Retina (tissue), 1 donor: Measurements from ENCODE around the gene CYSRT1.

Experiments used
- DNase-seq: peaks from one replicate; pipeline ENCODE4 v3.0.0-alpha.2; 2016

CYSRT1 gene

DNA sequence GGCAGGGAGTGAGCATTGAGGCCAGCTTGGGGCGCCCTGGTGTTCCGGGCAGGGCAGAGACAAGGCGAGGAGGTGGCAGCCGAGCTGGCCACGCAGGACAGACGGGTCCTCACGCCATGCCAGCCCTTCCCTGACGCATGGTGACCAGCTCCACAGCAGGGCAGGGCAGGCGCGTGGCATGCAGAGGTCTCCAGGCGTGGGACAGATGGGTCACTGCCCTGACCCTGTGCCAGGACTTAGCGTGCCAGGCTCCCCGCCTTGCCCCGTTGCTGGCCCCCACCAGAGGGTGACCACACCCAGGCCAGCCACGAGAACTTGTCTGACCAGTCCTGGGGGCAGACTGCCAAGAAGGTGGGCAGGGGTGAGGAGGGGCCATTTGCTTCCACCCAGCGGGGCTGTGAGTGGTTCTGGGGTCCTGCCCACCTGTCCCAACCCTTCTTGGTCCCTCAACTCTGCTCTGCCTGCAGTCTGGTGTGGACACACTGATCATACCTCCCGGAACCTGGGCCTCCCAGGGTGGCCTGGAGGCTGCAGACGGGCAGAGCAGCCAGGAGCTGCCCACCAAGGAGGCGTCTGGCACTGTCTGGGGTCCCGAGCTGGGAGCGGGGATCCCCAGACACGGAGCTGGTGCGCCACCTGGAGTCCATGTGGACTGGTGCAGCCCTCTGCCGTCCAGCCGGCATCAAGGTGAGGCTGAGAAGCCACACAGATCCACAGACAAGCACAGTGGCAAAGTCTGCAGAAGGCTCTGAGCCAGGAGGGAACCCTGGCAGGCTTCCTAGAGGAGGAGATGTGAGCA, 2.3 kb downstream of the CYSRT1 start, which contains the start of gene RNF224:
TSS of gene RNF224 (plus strand) at position 449 of the 799 bp plus-strand sequence. CDS start 834 bp downstream, outside the sequence.
- peak; percentile 84 for DNase-seq

DNA sequence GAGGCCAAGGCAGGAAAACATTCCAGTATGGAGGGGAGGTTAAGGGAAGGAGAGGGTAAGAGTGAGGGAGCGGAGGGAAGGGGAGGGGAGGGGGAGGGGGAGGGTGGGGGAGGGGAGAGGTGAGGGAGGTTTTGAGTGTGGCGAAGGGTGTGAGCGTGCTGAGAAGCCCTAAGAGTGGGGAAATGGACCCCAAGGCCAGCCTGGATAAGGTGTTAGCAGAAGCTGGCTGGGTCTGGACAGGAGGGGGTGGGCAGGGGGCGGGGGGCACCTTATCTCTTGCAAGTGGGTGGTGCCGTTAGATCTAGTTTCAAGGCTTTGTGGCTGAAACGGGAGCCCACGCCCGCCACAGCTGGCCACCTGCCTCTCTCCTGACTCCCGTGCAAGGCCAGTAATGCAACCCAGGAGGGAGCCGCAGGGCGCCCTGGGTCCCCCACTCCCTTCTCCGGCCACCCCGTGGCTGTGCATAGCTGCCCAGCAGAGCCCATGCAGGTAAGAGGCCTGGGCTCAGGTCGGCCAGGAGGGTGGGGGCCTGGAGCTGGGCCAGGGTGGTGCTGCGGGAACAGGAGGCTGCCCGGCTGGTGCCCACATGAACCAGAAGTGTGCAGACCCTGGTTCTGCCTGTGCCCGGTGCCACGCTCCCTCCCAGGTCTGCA, 3.0 kb downstream of the CYSRT1 start:
- DNase-seq, result no peak

DNA sequence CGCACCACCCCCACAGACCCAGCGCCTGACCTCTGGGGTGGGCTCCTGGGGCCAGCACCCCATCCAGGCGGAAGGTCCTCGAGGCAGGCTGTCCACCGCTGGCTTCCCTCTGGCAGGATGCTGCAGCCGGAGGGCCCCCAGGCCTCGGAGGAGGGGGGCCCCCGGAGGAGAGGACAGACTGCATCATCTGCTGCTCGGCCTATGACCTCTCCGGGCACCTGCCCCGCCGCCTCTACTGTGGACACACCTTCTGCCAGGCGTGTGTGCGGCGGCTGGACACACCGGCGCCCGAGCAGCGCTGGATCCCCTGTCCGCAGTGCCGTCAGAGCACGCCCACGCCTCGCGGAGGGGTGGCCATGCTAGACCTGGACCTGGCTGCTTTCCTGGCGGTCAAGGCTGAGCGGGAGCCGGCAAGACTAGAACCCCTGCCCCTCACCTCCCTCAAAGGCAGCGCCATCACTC, 3.6 kb downstream of the CYSRT1 start:
- DNase-seq, result no peak

DNA sequence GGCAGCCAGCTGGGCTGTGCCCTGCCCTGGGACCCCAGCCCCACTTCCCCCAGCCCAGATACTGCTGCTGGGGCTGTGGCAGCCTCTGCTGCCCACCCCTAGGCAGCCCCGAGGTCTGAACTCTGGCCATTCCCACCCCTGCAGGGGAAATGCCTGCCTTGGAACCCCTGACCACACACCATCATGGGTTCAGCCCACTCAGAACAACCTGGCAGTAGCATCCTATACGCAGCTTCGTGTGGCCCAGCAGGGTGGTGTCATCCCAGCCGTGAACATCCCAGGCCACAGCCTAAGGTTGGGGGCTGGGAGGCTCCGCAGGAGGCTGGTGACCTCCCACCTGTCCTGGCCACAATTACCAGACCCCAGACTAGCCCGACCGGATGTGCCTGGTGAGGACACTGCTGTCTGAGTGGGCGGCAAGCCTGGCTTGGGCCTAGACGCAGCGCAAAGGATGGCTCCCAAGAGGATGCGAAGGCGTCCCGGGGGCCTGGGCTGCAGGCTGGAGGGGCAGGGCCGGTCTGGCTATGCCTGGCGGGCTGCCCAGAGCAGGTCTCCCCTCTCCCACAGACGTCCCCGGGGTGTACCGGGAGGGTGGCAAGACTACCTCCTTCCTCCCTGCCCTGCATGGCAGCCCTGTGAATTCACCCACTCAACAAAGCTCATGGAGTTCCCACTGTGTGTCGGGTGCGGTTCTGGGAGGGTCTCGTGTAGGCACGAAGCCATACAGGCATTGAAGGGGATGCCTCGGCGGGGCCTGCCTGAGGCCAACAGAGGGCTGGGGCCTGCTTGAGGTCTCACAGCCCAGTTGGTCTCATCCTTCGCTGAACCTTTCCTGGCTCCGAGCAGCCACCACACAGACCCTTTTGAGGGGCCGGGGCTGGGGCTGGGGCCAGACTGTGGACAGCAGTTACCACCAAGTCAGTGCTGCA, 4.3 kb downstream of the CYSRT1 start:
- DNase-seq, result no peak

DNA sequence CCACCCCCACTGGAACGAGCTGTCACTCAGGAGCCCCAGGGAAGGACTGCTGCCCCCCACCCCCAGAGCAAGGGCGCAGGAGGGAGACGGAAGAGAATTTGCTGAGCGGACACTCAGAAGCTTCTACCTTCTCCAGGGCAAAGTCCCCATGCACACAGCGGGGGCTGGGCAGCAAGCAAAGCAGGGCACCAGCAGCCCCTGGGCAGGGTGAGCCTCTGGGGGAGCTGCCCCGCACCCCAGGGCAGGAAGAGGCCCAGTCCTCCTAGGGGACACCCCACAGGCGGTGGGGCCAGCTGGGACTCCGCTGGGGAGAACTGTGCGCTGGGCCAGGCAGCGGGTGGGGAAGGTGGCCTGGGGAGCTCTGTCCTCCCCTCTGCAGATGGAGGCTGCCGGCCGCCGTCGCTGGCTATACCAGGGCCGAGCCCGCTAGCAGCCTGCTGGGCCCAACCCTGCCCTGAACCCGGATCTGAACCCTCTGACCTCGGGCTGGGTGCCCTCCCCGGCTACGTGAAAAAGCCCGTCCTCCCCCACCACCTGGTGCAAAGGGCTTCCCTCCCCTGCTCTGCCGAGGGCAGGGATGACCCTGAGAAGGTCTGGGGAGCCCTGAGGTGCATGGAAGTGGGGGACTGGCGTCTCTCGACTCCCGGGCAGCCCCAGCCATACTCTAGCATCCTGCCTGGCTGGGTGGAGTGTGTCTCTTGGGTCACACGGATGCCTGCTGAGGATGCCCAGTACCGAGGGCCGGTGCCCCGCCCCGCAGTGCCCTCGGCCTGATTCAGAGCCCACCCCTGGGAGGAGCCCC, 5.1 kb downstream of the CYSRT1 start:
- no peak for DNase-seq

DNA sequence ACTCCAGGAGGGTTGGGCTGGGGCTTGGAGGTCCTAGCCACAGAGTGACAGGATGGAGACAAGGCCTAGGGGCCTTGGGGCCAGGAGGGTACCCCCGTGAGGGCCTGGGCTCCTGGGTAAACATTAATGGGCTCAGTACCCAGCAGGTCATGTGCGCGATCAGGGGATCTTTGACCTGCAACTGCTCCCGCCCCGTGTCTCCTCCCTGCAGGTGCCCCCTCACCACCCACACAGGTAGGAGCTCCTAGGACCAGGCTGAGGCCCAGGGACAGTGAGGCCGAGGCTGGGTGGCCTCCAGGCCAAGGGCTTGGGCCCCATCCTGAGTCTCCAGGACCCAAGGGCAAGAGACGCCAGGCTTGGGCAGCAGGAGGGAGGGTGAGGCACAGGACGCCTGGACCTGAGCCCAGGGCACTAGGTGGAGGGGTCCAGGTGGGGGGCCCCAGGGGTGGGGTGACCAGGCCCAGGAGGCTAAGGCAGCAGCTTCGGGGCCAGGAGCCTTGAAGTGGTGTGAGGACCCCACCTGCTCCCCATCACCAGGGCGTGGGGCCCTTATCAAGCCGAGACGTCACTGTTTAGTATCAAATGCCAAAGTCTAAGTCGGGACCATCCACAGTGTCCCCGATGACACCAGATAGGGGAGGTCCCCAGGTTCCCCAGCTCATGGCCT, 5.9 kb downstream of the CYSRT1 start, which contains the start of gene SLC34A3:
TSS of gene SLC34A3 (plus strand) at position 197 of the 667 bp plus-strand sequence. CDS start 802 bp downstream, outside the sequence.
- DNase-seq, result no peak

DNA sequence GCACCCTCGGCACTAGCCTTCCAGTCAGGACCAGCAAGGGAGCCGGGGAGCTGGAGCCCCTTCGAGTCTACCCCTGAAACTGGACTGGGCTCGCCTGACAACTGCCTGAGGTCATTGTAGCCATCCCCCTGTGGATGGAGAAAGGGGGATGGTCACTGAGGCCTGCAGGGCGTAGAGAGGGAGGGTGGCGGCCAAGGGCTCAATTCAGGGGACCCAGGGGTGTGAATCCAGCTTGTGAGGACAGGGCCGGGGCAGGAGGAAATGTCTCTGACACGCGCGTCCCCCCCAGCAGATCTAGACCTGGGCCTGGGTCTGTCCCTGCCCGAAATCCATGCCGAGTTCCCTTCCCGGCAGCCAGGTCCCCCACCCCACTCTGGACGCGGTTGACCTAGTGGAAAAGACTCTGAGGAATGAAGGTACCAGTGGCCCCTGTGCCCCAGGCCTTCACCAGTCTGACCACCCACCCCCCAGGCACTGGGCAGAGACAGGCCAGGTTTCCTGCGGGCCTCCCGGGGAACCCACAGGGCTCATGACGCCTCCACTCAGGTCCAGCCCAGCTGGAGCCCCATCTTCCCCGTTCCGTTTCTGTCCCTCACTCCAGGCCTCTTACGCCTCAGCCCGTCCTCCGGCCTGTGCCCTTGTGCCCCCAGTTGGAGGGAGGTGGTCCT, 6.5 kb downstream of the CYSRT1 start:
- DNase-seq, result no peak

DNA sequence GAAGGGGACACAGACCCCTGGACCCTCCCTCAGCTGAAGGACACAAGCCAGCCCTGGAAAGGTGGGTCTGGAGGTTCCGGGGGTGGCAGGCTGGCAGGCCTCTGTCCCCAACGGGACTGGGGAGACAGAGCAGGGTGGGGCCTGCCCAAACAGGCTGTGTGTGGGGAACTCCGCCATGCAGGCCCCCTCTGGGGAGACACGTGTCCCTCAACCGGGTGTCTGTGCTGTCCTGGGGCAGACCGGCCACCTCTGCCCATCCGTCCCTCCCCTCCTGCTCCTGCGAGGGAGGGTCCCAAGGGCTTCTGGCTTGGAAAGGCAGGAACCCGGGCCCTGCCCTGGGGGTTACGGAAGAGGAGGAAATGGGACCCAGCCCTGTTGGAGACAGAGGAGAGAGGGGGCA, 7.1 kb downstream of the CYSRT1 start:
- DNase-seq, result no peak

DNA sequence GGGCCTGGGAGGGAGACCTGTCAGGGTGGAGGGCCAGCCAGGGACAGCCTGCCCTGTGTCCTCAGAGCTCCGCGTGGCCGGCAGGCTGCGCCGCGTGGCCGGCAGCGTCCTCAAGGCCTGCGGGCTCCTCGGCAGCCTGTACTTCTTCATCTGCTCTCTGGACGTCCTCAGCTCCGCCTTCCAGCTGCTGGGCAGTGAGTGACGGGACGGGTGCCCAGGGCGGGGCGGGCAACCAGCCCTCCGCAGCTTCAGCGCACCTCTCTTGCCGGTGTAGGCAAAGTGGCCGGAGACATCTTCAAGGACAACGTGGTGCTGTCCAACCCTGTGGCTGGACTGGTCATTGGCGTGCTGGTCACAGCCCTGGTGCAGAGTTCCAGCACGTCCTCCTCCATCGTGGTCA, 7.5 kb downstream of the CYSRT1 start:
- no peak for DNase-seq

DNA sequence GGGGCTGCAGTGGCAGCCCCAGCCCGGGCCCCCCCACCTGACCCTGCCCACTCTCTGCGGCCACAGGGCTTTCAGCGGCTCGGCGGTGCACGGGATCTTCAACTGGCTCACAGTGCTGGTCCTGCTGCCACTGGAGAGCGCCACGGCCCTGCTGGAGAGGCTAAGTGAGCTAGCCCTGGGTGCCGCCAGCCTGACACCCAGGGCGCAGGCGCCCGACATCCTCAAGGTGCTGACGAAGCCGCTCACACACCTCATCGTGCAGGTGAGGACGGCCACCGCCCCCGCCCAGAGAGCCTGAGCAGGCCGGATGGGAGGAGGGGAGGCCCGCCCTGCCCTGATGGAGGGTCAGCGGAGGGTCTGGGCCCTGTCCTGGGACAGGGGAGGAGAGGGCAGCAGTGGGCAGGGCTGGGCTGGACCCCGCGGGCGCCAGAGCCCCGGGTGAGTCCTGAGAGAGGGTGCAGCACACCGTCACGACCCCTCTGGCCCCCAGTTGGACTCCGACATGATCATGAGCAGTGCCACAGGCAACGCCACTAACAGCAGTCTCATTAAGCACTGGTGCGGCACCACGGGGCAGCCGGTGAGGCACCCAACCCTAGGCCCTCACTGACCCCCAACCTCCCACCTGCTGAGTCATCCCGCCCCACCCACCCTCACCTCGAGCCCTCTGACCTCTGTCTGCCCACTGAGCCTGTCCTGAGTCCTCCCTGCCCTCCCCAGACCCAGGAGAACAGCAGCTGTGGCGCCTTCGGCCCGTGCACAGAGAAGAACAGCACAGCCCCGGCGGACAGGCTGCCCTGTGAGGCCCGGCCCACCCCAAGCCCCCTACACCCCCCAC, 8.4 kb downstream of the CYSRT1 start:
- no peak for DNase-seq

DNA sequence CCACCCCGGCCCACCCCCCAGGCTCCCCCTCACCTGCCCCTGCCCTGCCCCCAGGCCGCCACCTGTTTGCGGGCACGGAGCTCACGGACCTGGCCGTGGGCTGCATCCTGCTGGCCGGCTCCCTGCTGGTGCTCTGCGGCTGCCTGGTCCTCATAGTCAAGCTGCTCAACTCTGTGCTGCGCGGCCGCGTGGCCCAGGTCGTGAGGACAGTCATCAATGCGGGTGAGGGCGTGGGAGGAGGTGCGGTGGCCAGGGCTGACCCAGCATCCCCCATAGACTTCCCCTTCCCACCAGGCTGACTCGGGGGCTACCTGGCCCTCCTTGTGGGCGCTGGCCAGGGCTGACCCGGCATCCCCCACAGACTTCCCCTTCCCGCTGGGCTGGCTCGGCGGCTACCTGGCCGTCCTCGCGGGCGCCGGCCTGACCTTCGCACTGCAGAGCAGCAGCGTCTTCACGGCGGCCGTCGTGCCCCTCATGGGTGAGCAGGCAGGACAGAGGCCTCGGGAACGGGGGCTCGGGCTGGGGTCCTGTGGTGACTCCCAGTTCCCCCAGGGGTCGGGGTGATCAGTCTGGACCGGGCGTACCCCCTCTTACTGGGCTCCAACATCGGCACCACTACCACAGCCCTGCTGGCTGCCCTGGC, 9.2 kb downstream of the CYSRT1 start:
- no peak for DNase-seq

DNA sequence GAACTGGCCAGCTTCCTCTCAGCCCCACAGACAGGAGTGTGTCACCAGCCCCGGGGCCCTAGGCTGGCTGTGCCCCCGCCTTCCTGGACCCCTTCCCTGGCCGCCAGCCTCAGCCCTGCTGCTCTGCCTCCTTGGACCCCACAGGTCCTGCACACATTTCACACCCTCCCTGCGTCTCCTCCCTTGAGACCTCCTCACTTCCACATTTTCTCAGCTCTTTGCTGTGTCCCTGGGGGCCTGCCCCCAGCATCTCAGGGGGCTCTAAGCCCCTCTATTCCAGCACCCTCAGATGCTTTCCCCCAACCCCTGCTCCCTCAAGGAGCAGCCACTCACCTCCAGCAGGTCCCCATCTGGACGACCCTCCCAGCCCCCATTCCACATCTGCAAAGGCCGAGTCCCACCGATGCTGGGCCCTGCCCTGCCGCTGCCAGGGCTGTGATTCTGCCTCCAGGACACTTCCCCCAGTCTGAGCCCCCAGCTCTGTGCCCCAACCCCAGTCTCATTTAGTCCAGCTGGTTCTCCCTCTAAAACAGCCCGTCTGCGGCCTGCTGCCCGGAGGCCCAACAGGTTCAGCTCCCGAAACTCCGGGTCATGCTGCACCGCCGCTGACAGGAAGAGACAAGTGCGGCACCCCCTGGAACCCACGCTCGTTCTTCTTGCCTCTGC, 9.9 kb downstream of the CYSRT1 start:
- no peak for DNase-seq

DNA sequence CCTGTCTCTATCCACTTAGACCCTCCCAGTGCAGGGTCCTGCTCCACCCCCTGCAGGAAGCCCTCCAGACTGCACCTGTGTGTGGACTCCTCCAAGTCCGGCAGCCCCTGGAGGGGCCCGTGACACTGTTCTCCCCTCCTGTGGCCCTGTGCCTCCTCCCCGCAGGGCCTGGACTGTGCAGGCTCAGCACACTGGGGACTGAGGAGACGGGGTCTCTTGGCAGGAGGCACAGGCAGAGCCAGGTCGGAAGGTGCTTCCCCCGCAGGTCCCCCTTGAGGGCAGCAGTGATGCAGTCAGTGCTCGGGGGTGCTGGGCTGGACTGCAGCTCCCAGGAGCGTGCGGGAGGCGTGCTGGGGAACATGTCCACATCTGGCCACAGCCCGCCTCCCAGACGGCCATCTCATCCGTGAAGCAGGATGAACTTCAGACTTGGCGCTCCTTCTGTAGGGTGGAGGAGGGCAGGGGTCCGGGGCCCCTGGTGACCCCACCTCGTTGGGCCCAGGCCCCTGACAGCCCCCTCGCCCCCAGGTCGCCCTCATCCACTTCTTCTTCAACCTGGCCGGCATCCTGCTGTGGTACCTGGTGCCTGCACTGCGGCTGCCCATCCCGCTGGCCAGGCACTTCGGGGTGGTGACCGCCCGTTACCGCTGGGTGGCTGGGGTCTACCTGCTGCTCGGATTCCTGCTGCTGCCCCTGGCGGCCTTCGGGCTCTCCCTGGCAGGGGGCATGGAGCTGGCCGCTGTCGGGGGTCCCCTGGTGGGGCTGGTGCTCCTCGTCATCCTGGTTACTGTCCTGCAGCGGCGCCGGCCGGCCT, 10.7 kb downstream of the CYSRT1 start:
- DNase-seq, result no peak

DNA sequence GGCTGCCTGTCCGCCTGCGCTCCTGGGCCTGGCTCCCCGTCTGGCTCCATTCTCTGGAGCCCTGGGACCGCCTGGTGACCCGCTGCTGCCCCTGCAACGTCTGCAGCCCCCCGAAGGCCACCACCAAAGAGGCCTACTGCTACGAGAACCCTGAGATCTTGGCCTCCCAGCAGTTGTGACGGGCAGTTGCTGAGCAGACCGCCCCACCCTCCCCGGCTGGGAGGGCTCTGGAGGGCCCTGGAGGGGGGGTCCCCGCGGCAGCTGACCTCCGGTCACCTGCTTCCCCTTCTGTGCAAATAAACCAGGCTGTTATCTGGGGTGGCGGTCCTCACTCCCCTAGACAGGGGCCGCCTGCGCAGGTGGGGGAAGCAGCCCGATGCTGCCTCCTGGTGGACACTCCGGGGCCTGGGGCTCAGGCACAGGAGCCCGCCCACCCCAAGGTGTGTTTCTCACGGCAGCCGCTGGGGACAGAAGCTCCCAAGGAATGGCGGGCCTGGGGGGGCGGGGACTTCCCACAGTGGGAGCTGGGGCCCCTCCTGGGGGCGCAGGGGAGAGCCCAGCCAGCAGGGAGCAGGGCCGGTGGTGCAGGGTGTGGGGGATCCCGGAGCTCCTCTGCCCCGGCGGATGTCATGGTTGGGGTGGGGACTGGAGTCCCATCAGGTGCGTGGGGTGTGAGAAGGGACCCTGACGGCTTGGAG, 11.4 kb downstream of the CYSRT1 start:
- peak; percentile 93 for DNase-seq

DNA sequence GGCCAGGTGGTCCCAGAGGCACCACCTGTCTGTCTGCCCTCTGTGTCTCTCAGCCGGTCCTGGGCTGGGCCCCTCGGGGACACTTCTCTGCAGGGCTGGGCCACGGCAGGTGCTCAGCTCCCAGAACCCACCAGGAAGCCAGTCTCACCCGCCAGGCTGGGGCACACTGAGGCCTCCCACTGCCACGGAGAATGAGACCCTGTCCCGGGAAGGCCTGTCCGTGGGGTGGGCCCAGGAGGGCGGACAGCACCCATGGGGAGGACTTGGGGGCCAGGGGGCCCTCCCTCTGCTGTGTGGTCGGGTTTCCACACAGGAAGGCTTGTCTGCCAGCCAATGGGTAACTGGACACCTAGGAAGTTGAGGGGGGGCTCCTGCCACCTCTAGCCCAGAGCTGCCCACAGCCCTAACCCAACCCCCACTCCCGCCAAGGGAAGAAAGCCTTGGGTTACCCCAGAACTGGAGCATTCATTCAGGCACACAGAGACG, 12.0 kb downstream of the CYSRT1 start:
- no peak for DNase-seq

DNA sequence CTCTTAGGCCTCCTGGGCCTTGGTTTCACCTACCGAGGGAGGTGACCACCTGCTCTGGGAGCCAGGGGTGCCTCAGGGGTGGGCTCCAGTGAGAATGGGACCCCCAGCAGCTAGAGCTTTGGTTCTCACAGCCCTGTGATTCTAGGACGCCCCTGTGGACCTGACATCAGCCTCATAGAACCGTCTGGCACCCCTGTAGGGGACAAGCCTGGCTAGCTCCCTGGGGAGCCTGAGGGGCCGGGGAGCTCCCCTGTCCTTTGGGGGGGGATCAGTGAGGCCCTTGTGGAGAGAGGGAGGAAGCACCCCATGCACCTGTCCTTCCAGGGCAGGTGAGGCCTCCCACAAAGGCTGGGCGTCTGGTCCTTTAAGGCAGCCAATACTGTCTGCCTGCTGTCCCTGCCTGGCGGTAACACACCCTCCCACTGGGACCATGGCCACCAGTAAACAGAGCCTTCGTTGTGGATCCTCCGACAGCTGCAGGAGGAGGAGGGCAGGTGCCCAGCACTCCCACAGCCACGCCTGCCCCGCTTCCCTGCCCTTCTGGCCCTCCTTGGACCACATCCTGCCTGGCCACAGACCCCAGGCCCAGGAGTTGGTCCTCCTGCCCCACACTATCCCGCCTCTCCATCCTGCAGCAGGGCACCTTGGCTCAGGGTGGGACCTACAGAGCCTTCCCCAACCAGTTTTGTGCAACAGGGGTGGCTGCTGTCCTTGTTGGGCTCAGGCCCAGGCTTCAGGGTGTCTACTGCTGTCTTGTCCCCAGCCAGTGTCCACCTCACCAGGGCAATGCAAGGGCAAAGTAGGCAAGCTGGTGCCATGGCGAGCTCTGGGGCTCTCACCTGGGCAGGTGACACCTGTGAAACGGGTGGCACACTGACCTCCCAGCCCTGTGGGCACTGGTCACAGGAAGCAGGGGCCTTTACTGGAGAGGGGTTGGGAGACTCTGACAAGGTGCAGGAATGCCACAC, 13.1 kb downstream of the CYSRT1 start:
- no peak for DNase-seq
